Middle frontal gyrus (tissue), 1 donor: ENCODE measurements around the gene PCMT1.
"Not testable (repeated sequence)": the region's sequence is repeated elsewhere in the genome, so short reads cannot be mapped to it uniquely, and the experiment has no call there.

ENCODE experiments used
- DNase-seq: peaks from one replicate; pipeline ENCODE4 v3.0.0-alpha.2; 2015; ENCODE audit warnings: low spot score; ENCODE audit errors: extremely low spot score

PCMT1 gene

DNA sequence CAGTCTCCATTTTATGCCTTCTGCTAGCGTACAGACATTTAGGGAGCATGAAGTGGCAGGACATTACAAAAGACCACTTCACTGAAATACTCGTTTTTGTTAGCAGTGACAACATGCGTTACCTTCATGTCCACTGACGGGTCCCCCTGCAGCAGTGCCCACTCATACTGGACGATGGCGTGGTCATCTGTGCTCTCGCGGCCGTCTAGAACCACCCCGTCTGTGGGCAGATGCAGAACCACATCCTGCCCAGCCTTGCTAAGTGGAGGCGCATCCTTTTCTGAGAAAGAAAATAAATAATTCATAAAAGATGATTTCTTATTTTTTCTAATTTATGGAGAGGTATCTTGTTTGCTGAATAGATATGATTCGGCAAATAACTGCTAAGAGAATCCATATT lies 103.3 kb downstream of the PCMT1 start:
- no peak for DNase-seq

DNA sequence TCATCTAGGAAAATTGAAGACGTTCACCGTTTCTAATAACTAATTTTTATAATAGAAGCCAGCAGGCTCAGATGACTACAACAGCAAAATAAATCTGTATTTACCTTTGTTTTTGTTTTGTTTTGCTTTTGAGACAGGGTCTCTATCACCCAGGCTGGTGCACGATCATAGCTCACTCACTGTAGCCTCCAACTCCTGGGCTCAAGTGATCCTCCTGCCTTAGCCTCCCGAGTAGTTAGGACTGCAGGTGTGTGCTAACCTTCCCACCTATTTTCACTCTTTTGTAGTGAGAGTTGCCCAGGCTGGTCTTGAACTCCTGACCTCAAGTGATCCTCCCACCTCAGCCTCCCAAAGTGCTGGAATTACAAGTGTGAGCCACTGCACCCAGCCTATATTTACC lies 104.5 kb downstream of the PCMT1 start:
- not testable (repeated sequence) for DNase-seq

DNA sequence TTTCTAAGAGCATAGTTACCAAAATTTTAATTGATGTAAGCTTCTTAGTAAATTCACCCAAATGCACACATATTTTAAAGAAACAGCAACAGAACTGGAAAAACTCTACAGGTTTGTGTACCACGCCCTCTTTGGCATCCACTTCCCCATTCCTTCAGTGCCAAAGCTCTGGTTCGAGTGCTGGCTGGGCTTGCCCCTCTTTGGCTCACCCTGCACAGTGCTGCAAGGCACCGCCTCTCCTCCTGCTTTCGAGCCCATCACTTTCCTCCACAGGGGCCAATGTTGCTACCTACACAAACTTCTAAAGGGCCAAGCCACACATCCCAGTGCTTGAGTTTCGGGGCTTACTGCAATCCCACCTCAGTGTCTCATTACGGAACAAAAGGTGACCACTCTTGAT lies 105.0 kb downstream of the PCMT1 start:
- no peak for DNase-seq

DNA sequence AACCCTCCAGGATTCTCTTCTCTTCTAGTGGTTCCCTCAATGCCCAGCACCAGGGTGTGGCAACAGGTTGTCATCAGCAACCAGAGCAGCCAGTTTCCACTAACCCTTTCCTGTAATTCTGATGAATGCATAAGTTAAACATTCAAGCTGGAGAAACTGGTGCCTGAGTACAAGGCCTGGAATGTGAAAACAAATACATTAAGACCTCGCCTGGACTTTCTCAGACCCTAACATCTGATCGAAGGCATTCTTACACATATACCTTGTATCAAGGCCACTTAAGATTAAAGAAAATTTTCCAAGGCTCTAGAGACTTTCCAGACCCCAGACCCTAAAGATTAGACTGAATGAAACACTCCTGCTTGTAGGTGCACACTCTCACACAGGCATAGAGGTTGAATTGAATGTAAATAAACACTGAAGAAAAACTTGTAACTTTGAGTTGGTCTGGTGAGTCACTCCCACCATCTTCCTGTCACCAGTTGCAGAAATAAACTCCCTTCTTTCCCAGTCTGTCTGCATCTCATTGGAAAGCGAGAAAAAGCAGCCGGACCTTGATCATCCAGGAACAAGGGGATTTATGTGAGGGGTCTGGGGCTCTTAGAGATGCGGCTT lies 105.6 kb downstream of the PCMT1 start:
- no peak for DNase-seq

DNA sequence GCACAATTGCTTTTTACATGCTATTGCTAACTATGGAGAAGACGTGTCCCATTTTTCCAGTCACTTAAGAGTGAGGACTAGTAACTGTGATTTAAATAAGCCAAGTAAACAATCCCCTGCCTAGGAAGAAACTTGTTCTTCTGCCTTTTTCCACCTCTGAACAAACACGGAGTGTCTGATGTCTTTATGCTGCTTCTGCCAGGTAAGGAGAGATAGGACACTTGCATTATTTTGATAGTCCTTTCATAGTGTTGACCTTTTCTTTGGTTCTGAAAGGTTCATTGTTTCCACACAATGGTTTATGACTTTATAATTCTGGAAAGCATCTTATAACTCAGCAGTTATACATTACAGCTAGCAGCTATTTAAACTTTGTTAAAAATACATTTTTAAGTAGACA lies 106.2 kb downstream of the PCMT1 start:
- no peak for DNase-seq

DNA sequence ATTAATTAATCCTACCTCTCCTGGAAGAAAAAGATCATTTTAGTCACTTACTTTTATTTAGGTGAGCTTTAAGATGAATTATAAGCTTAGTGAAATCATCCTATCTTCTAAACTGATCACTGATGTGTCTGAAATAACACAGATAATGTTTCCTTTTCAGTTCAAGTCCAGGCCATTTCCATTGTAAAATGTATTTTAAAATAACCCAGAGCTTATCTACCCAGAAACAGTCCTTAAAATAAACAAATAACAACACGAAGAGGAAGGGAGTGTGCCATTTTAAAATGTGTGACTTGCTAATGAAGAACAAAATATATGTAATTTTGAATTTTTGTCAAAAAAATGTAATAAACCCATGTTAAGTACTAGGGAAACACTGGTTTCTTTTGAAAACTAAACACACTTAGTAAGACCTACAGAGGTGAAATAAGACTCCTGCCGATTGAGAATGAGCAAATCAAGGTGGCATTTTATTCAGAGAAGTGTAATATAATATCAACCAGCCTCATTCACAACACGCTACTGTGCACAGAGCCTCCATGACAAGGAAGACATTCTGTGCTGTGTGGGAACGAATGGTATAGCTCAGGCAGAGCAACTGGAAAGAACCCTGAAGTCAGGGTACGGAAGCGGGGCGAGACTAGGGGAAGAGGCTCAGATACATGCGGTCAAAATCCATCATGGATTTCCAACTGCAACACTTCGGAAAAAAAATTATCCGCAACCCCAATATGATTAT lies 106.9 kb downstream of the PCMT1 start:
- no peak for DNase-seq

DNA sequence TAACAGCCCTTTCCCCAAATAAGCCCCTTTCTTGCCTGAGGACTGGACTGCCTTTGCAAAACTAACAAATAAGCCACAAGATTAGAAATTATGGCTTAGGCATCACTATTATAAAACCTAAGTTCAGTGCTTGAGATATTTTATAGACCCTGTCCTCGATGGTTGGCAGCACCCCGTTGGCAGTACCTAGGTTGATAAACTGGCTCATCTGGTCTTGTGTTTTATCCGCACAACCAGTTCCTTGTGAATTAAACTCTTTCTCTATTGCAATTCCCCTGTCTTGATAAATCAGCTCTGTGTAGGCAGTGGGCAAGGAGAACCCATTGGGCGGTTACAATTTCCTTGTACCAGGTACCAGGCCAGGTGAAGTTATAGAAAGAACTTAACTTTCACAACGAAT lies 108.0 kb downstream of the PCMT1 start:
- DNase-seq: no peak

DNA sequence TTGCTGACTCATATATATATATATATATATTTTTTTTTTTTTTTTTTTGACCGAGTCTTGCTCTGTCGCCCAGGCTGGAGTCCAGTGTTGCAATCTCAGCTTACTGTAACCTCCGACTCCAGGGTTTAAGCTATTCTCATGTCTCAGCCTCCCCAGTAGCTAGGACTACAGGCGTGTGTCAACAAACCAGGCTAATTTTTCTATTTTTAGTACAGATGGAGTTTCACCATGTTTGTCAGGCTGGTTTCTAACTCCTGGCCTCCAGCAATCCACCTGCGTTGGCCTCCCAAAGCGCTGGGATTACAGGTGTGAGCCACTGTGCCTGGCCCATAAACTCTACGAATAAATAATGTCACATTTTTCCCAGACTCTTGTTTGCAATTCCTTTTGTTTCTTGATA lies 109.8 kb downstream of the PCMT1 start:
- DNase-seq: no peak

DNA sequence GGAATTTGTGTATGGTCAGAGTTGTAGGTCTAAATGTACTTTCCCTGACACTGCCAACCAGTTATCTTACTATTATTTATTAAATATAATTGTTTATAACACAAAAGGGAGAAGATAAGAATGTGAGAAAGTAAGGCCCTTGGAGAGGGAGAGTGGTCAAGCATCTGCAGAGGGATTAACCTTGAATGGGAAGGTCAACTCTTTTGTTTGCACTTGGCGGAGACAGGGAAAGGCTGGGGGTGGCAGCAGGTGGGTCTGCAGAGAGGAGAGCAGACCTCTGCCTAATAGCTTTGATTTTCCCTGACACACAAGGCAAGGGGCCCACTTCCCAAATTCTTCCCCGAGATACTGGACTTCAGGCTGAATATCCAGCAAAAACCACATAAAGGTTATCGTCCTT lies 110.4 kb downstream of the PCMT1 start:
- DNase-seq: no peak

DNA sequence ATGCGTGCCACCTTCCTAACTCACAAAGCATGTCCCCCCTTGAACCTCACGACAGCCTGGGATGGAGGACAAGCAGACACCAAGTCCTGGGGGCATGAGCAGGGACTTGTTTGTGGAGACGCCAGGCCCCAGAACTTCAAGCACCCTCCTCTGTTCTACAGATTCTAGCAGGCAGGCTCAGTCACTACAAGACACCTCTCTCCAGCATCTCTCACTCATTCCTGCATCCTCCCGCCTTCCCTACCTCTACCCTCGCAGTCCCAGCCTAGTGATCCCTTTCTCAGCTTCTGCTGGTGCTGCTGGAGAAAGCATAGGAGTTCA lies 110.9 kb downstream of the PCMT1 start:
- no peak for DNase-seq
